Esophagus squamous epithelium (tissue), 5 donors: Measurements from ENCODE around the gene ZBTB24. TPM values are rescaled to one million over a fixed set of nuclear protein-coding genes. Genes with fewer than 3 reads are reported as not detected.

ENCODE experiments used
- DNase-seq: peaks from one replicate; lab custom pipeline; 2025; lab: John Stamatoyannopoulos, UW
- H3K27ac ChIP-seq, 4 donors: fragments of 200-600 bp; sonication (generic); one replicate each; pipeline ENCODE4 v1.5.1; 2016 to 2019; ENCODE audit warnings: mild to moderate bottlenecking in 1 of 4
- H3K27me3 ChIP-seq, 4 donors: fragments of 200-600 bp; sonication (generic); 1 replicate in 3 of 4; 2 replicates in 1 of 4; pipeline versions ENCODE4 v1.5.1 to v1.6.0; 2017 to 2021; ENCODE audit warnings: antibody characterized with exemption in 1 of 4
- H3K36me3 ChIP-seq, 3 donors: fragments of 200-600 bp; sonication (generic); one replicate each; pipeline ENCODE4 v1.5.1; 2016 to 2019
- H3K4me1 ChIP-seq, 3 donors: fragments of 200-600 bp; sonication (generic); one replicate each; pipeline ENCODE4 v1.5.1; 2017 to 2019
- H3K4me3 ChIP-seq, 4 donors: fragments of 200-600 bp; sonication (generic); 1 replicate in 3 of 4; 2 replicates in 1 of 4; pipeline ENCODE4 v1.5.1; 2016 to 2019; ENCODE audit warnings: mild to moderate bottlenecking in 2 of 4, moderate library complexity in 1 of 4
- H3K9me3 ChIP-seq, 3 donors: fragments of 200-600 bp; sonication (generic); one replicate each; pipeline ENCODE4 v1.5.1; 2016 to 2019
- CTCF ChIP-seq, 6 experiments: fragments of 450-650 bp in 4 of 6; fragments of 200-600 bp in 2 of 6; sonication (generic) in 2 of 6; IDR thresholded peaks; one replicate each; pipeline ENCODE4 v1.5.1; 2016 to 2019; ENCODE audit warnings: antibody characterized with exemption in 6 of 6, mild to moderate bottlenecking in 4 of 6, moderate library complexity in 4 of 6
- POLR2A ChIP-seq, 4 donors: fragments of 450-650 bp; IDR thresholded peaks; one replicate each; pipeline ENCODE4 v1.6.1; 2017; ENCODE audit warnings: antibody characterized with exemption in 4 of 4, mild to moderate bottlenecking in 4 of 4, moderate library complexity in 3 of 4
- WGBS, 2 donors: methylation state at CpG; one replicate each; pipeline ENCODE4 v1.1.5; 2018; 5-methylcytosine and 5-hydroxymethylcytosine counted together
- intact Hi-C: fragments of 100-400 bp; cut with DNase I; formaldehyde crosslinking; loops from one replicate; pipeline ENCODE4 v1.15.0; 2022
- total RNA-seq, 4 donors: library from RNA; depleted of rRNA; stranded (reverse); fragments of >200 nt; gene quantifications; one replicate each; pipeline ENCODE4 v1.1.0, GENCODE V29; 2016
- donor health status: DM: yes; HTN: yes; CAD: no.

ZBTB24 gene
- total RNA-seq, 4 donors from 2014 or later, result 3.9 to 8.4 (median 7.0) TPM

DNA sequence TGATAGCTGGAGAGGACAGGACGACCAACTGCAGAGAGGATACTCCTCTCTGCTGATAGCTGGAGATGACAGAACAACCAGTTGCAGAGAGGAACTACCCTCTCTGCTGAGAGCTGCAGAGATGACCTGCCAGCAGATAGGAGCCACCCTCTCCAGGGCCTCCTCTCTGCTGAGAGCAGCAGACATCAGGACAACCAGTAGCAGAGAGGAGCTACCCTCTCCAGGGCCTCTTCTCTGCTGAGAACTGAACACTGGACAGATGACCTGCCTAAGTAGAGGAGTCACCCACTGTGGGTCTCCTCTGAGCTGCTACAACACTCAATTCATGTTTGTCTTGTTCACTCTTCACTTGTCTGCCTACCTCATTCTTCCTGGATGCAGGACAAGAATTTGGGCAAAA lies 27.3 kb upstream of the ZBTB24 start:
- Histone ChIP-seq H3K27me3 (no peaks in the 10 kb centered on the region), H3K27ac (no peak overlapping the region), H3K4me3 (no peak overlapping the region), H3K36me3 (no peaks in the 10 kb centered on the region), H3K4me1 (peaks cover 0 to 15% (median 0%) of the 10 kb centered on the region in 3 donors), H3K9me3 (no peaks in the 10 kb centered on the region)
- DNase-seq, result no peak
- WGBS, 2 donors, result 80% methylated on average over 1 of the region's 1 CpG; no CpG with 5 or more reads in 1 of the 2 donors
- TF ChIP-seq POLR2A (IDR thresholded peaks at IDR 0.05), result no peak
- TF ChIP-seq CTCF (IDR thresholded peaks at IDR 0.05), result no peak
- intact Hi-C loops, result no loop called here

- Histone ChIP-seq H3K27me3 (no peaks in the 10 kb centered on the region), H3K9me3 (no peaks in the 10 kb centered on the region), H3K36me3 (no peaks in the 10 kb centered on the region), H3K4me1 (peaks cover 0 to 15% (median 0%) of the 10 kb centered on the region in 3 donors), H3K4me3 (no peak overlapping the region), H3K27ac (no peak overlapping the region)
- TF ChIP-seq CTCF (IDR thresholded peaks at IDR 0.05) (no peak), POLR2A (IDR thresholded peaks at IDR 0.05) (no peak)
- DNase-seq, result no peak
- WGBS, 2 donors, result 77 to 79% methylated on average over 4 of the region's 4 CpGs
- intact Hi-C loops, result no loop called here
Measured at GRCh38 chr6:109508166-109508860, 25.3 kb upstream of the ZBTB24 start.

GRCh38 chr6:109507490-109508072 lies 24.6 kb upstream of the ZBTB24 start:
- Histone ChIP-seq H3K9me3 (no peaks in the 10 kb centered on the region), H3K36me3 (no peaks in the 10 kb centered on the region), H3K27ac (no peak overlapping the region), H3K4me1 (peaks cover 0 to 15% (median 0%) of the 10 kb centered on the region in 3 donors), H3K27me3 (no peaks in the 10 kb centered on the region), H3K4me3 (no peak overlapping the region)
- DNase-seq, result no peak
- TF ChIP-seq CTCF (IDR thresholded peaks at IDR 0.05) (no peak), POLR2A (IDR thresholded peaks at IDR 0.05) (no peak)
- intact Hi-C loops, result no loop called here
- 72 to 86% methylated on average over 4 of the region's 4 CpGs for WGBS, 2 donors

GRCh38 chr6:109506841-109507240 lies 23.8 kb upstream of the ZBTB24 start:
- 89% methylated on average over 2 of the region's 2 CpGs for WGBS, 2 donors

More at GRCh38 chr6:109506841-109507240, 23.8 kb upstream of the ZBTB24 start:
- no peak for DNase-seq
- no peak overlapping the region for H3K27ac ChIP-seq
- no peaks in the 10 kb centered on the region for H3K36me3 ChIP-seq
- no peaks in the 10 kb centered on the region for H3K9me3 ChIP-seq
- H3K4me1 ChIP-seq, result peaks cover 0 to 15% (median 0%) of the 10 kb centered on the region in 3 donors
- no peak overlapping the region for H3K4me3 ChIP-seq
- TF ChIP-seq CTCF (IDR thresholded peaks at IDR 0.05), result no peak
- no peak for TF ChIP-seq POLR2A (IDR thresholded peaks at IDR 0.05)
- intact Hi-C loops, result no loop called here
- H3K27me3 ChIP-seq, result no peaks in the 10 kb centered on the region
